HG02885 (cell line): ENCODE results near the gene RAB11A.

Experiments
- ATAC-seq: cut with Tn5 transposase; IDR thresholded peaks from one replicate; pipeline ENCODE4 v1.9.1; 2021; ENCODE audit warnings: mild to moderate bottlenecking; ENCODE audit not compliant: unreplicated experiment, poor library complexity

RAB11A gene

DNA sequence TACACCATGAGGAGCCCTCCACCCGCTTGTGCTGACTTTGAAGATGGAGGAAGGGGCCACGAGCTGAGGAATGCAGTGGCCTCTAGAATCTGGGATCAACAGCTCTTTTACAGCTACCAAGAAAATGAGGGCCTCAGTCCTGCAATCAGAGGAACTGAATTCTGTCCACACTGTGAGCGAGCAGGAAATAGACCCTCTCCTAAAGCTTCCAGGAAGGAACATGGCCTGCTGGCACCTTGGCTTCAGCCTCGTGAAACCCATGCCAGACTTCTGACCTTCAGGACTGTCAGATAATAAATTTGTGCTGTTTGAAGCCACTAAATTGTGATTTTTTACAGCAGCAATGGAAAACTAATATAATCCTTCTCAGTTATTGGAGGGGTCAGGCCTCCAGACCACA lies 61.9 kb downstream of the RAB11A start:
- ATAC-seq = no peak

DNA sequence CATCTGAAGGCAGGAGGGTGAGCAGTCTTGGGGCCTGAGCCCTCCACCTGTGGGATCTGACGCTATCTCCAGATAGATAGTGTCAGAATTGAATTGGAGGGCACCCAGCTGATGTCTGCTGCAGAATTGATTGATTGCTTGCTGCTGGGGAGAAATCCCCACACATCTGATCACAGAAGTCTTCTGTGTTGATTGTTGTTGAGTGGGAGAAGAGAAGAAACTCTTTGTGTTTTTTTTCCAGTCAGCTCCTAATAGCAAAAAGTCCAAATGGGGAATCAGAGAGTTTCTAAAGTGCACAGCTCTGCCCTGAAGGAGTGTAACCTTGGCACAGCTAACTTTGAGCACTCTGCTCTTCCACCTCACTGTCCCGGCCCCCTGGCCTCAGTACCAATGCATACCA lies 66.1 kb downstream of the RAB11A start:
- no peak for ATAC-seq

DNA sequence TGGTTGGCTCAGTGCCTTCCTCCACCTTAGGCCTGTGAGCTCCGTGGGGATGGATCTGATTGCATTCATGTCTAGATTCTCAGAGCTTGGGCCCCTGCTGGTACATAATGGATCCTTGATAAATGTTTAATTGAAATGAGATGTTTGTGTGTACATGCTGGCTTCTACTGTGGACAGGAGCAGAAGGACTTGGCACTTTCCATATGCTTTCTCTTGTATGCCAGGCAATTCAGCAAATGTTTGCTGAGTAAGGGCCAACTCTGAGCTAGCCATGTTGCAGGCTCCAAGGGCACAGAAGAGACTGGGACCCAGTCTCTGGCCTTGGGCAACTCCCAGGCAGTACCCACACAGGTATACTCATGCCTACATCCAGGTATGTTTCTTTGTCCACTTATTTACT lies 67.0 kb downstream of the RAB11A start:
- ATAC-seq = no peak

DNA sequence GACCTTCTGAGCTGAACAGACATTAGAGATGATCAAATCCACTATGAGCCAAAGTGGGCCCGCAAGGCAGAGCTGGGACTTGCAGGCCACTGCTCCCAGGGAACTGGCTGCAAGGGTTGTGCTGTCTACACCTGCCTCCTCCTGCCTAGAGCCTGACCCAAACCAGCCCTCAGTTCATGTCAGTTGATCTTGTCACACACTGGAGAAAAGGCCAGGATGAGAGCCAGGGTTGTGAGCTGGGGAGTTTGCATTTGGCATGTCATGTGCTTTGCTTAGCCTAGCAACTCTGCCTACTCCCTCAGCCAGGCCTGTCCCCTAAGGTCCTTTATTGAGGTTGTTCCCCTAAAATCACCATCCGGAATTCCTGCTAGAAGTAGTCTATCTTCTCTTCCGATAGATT lies 67.8 kb downstream of the RAB11A start:
- no peak for ATAC-seq

DNA sequence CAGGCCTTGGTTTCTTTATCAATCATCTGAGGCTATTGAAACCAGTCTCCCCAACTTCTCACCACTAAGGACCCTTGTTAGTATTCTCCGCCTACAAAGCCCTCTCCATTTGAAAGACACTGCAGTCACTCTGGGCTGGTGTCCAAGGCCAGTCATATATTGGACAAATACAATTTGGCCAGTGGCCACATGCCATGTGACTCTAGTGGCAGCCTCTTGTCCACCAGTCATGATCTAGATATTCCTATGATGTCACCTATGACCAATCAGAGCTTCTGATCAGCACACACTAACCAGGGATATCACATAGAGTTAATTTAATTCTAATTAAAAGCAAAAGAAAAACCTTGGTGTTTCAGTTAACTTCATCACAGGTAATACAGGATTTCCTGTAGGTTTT lies 68.2 kb downstream of the RAB11A start:
- ATAC-seq = no peak

DNA sequence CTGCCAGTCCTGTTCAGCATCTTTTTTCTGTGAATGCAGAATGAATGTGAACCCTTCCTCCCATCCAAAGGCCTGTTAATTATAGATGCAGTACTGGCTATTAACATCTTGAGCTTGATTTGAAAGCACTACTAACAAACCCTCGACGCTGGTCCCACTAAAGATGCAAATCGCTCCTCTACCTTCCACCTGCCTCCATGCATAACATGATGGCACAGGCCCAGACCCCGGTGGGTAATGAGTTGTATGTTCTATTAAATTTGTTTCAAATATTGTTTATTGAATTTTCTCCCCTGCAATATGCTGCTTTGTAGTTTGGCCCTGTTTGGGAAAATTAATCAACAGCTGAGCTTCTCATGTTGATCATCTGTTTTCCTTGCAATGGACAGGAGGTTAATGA lies 69.3 kb downstream of the RAB11A start:
- ATAC-seq = no peak

DNA sequence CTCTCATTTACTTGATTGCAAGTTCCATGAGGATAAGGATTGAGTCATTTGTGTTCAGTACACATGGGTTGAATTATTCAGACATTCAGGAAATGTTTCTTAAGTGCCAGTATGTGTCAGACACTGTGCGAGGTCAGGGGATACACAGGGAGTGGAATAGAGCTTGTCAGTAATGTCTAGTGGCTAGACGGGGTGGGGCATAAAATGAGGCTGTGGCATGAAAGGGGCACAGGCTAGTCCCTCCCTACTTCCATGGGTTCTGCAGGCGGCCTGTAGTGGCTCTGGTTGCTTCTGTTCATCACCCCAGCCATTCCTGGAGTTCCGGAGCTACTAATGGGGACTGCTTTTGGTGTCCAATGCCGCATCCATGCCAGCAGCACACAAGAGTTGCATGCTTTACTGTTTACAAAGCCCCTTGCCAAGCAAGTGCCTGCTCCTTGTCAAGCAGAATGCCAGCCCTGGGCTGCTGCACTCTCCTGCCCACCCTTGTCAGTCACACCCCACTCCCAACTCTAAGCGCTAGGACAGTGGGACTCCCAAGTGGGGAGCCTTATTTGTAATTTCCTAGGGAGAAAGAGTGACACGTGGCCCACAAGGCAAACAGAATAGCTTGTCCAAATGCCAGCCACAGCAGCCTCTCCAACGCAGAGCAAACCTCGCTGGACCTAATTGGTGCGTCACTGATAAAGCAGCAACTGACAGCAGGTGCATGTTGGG lies 70.8 kb downstream of the RAB11A start:
- no peak for ATAC-seq

DNA sequence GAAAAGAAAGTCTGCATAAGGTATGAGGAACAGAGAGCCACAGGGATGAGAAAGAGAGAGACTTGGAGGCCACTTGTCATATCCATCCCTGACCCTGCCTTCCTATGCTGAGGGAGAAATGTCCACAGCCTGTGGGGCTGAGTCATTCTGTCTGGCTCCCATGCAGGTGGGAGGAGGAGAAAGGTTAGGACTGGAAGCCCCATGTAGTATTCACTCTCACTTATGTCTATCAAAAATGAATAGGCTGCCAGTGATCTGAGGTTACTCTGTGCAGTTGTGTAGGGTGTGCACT lies 71.3 kb downstream of the RAB11A start:
- no peak for ATAC-seq
